ENCODE results near the gene YTHDF1. TPM values are rescaled to one million over a fixed set of nuclear protein-coding genes. Genes with fewer than 3 reads are reported as not detected.
A peak's percentile ranks its signal among the peaks of the same experiment; 100 is the strongest.

Gene YTHDF1
- total RNA-seq, 1 donor from 2014 or later, result 59.0 TPM

DNA sequence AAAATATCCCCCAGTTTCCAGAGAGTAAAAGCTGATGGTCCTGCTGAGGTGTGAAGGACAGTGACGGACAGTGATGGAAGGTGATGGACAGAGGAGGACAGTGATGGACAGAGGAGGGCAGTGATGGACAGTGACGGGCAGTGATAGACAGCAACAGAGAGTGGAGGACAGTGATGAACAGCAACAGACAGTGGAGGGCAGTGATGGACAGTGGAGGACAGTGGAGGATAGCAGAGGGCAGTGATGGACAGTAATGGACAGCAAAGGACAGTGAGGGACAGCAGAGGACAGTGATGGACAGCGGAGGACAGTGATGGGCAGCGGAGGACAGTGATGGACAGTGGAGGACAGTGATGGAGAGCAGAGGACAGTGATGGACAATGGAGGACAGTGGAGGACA is 41.0 kb upstream of the YTHDF1 start:
- H3K9me3 Mint-ChIP-seq, result no peaks in the 10 kb centered on the region
- H3K4me1 Mint-ChIP-seq, result peaks cover 51% of the 10 kb centered on the region
- H3K4me3 Mint-ChIP-seq, result peak overlapping the region; percentile 4
- peaks cover 4% of the 10 kb centered on the region for H3K36me3 Mint-ChIP-seq (ENCODE audit: low read depth)
- peaks cover 2% of the 10 kb centered on the region for H3K27me3 Mint-ChIP-seq (ENCODE audit: low read depth)
- TF ChIP-seq, protein P1, sequence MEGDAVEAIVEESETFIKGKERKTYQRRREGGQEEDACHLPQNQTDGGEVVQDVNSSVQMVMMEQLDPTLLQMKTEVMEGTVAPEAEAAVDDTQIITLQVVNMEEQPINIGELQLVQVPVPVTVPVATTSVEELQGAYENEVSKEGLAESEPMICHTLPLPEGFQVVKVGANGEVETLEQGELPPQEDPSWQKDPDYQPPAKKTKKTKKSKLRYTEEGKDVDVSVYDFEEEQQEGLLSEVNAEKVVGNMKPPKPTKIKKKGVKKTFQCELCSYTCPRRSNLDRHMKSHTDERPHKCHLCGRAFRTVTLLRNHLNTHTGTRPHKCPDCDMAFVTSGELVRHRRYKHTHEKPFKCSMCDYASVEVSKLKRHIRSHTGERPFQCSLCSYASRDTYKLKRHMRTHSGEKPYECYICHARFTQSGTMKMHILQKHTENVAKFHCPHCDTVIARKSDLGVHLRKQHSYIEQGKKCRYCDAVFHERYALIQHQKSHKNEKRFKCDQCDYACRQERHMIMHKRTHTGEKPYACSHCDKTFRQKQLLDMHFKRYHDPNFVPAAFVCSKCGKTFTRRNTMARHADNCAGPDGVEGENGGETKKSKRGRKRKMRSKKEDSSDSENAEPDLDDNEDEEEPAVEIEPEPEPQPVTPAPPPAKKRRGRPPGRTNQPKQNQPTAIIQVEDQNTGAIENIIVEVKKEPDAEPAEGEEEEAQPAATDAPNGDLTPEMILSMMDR (conservative IDR thresholded peaks at IDR 0.05), result no peak
- no peak overlapping the region for H3K27ac Mint-ChIP-seq (ENCODE audit: unreplicated experiment)
- DNase-seq (ENCODE audit: low read depth, low spot score), result no peak

DNA sequence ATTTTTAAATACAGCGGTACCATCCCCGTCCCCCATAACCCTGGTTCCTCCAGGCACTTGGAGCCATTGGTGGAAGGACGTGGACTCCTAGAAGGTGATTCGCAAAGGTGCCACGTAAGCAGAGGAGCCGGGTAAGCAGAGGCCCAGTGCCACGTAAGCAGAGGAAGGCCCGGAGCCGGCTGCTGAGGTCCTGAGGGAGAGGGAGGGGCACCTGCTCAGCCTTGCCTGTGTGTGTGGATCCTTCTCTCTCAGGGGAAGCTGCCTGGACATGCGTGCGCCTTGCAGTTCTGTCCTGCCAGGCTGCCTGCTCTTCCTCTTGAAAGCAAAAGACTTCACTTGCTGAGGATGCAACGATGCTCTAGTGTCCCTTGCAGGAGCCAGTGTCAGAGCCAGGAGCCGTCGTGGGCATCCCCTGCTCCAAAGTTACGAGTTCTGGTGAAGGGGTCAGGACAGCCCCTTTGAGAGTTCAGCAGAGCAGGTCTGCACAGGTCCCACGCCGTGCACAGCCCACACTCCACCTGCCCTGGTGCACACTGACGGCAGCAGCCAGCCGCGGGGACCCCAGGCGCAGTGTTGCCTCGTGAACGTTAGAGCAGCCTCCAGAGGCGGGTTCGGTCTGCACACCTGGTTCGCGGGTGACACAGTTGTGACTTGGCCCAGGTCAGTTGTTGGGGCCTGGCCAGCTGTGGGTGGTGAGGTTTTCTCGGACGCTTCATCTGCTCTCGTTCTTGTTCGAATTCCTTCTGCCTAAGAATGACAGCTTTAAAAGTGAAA is 40.2 kb upstream of the YTHDF1 start:
- Mint-ChIP-seq H3K27ac (ENCODE audit: unreplicated experiment) (no peak overlapping the region), H3K4me1 (peaks cover 49% of the 10 kb centered on the region), H3K36me3 (ENCODE audit: low read depth) (peaks cover 4% of the 10 kb centered on the region), H3K27me3 (ENCODE audit: low read depth) (peaks cover 2% of the 10 kb centered on the region), H3K4me3 (peak overlapping the region; percentile 78), H3K9me3 (no peaks in the 10 kb centered on the region)
- DNase-seq (ENCODE audit: low read depth, low spot score), result no peak
- TF ChIP-seq, protein P1 (conservative IDR thresholded peaks at IDR 0.05), result no peak

DNA sequence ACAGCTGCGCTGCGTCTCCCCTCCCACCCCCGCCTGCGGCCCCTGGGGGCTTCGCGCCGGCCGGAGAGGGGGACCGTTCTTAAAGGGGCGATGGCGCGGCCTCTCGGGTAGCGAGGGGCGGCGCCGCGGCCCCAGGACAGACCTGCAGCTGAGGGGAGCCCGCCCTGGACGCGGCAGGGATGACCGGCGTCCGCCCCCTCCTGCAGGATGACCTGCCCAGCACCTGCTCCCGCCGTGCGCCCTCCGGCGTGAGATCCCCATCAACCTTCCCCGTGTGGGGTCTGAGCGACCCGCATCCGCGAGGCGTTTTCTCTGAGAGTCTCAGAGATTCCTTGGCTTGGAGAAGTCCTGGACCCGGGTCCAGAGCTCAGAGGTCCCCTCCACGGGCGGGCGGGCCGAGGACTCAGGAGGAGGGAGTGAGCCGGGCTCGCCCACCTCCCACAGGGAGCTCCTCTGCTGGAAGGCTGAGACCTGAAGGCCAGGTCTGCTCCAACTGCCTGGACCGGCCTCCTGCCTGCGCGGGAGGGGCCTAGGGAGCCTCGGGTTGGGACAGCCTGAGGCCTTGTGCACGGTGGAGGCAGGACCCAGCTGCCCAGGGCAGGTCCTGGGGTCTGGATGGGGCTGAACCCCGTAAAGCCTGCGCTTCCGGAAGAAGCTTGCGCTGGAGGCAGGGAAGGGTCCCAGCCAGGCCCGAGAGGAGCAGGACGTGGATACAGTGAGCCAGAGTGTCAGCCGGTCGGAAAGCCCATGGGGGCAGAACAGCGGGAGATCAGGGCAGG is 38.9 kb upstream of the YTHDF1 start:
- H3K4me1 Mint-ChIP-seq, result peaks cover 53% of the 10 kb centered on the region
- H3K36me3 Mint-ChIP-seq (ENCODE audit: low read depth), result peaks cover 4% of the 10 kb centered on the region
- DNase-seq (ENCODE audit: low read depth, low spot score), result peak; percentile 31
- peaks cover 2% of the 10 kb centered on the region for H3K27me3 Mint-ChIP-seq (ENCODE audit: low read depth)
- H3K27ac Mint-ChIP-seq (ENCODE audit: unreplicated experiment), result peak overlapping the region; percentile 71
- H3K4me3 Mint-ChIP-seq, result peak overlapping the region; percentile 81
- H3K9me3 Mint-ChIP-seq, result no peaks in the 10 kb centered on the region
- TF ChIP-seq, protein P1 (conservative IDR thresholded peaks at IDR 0.05), result no peak

DNA sequence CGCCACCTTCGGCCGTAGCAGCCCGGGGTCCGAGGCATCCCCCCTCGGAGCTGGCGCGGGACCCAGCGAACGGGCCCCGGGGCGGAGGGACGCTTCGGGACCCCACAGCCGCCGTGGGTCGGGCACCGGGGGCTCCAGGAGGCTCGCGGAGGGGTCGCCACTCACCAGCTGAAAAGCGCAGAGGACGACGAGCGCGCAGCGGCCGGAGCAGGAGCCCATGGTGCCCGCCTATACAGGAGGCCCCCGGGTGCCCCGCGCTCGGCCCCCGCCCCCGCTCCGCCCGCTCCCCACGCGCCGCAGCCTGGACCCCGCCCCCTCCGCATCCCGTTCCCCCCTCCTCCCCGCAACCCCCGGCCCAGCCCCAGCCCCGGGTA is 38.3 kb upstream of the YTHDF1 start, which contains the start of gene NKAIN4:
Gene NKAIN4, minus strand, starts transcription at position 232 of the 374 bp plus-strand sequence. Its CDS starts 13 bp downstream, at position 219.
- TF ChIP-seq, protein P1 (conservative IDR thresholded peaks at IDR 0.05), result no peak
- H3K27me3 Mint-ChIP-seq (ENCODE audit: low read depth), result peaks cover 2% of the 10 kb centered on the region
- H3K9me3 Mint-ChIP-seq, result no peaks in the 10 kb centered on the region
- DNase-seq (ENCODE audit: low read depth, low spot score), result no peak
- peak within 1 kb of the TSS; percentile 93 for H3K27ac Mint-ChIP-seq (ENCODE audit: unreplicated experiment)
- H3K4me3 Mint-ChIP-seq, result peak within 1 kb of the TSS; percentile 92
- peaks cover 48% of the 10 kb centered on the region for H3K4me1 Mint-ChIP-seq
- H3K36me3 Mint-ChIP-seq (ENCODE audit: low read depth), result peaks cover 4% of the 10 kb centered on the region

DNA sequence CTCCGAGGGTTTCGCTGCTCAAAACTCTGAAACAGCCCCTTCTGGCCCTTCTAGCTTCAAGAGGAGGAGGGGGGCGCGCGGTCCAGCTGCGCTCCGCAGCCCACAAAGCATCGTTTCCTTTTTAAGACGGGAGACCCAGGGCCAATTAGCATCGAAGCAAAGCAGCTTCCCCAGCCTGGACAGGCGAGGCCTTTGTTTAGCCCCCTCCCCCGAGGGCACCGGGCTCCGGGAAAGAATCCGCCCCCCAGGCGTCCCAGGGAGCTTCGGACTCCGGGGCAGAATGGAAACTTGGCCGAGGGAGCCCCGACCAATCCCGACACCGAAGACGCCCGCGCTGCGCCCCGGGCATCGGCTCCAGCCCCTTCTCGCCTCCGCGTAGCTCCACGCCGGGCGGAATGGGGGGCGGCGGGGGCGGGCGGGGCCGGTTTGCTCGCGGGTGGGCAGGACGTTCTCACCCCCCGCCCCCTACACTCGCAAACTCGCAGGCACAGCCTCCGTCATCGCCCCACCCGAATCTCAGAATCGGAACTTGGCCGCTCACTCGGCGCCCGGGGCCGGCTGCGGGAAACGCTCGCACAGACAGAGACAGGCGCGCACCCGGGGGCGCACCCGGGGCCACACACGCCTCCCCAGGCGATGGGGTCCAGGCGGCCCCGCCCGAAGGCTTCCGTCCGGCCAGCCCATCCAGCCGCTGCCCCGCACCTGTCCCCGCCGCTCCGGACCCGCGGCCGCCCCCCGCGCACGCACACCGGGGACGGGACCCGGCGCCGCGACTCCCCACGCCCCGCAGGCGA is 37.7 kb upstream of the YTHDF1 start:
- Mint-ChIP-seq H3K9me3 (no peaks in the 10 kb centered on the region), H3K27ac (ENCODE audit: unreplicated experiment) (peak overlapping the region; percentile 93), H3K27me3 (ENCODE audit: low read depth) (peaks cover 2% of the 10 kb centered on the region), H3K36me3 (ENCODE audit: low read depth) (peaks cover 4% of the 10 kb centered on the region), H3K4me1 (peaks cover 53% of the 10 kb centered on the region), H3K4me3 (peak overlapping the region; percentile 92)
- DNase-seq (ENCODE audit: low read depth, low spot score), result peak; percentile 70
- TF ChIP-seq, protein P1 (conservative IDR thresholded peaks at IDR 0.05), result no peak

Measured in neural crest cell (in vitro differentiated cells).